ENCODE data around the gene HMCES.

- TF ChIP-seq ARNTL (CRISPR knock-in tag; IDR thresholded peaks at IDR 0.05; ENCODE audit: borderline replicate concordance, low read depth): no peak
- no peak for TF ChIP-seq PATZ1 (CRISPR knock-in tag; IDR thresholded peaks at IDR 0.05; ENCODE audit: borderline replicate concordance)
- no peak for TF ChIP-seq ZNF70 (CRISPR knock-in tag; IDR thresholded peaks at IDR 0.05)
- TF ChIP-seq ZFP30 (CRISPR knock-in tag; IDR thresholded peaks at IDR 0.05): no peak
- TF ChIP-seq RARB (CRISPR knock-in tag; IDR thresholded peaks at IDR 0.05): no peak
- TF ChIP-seq TSHZ2 (CRISPR knock-in tag; IDR thresholded peaks at IDR 0.05): no peak
- TF ChIP-seq SNAI2 (CRISPR knock-in tag; IDR thresholded peaks at IDR 0.05): no peak
- no peak for TF ChIP-seq ZFP3 (CRISPR knock-in tag; IDR thresholded peaks at IDR 0.05)
- no peak for TF ChIP-seq BACH2 (CRISPR knock-in tag; IDR thresholded peaks at IDR 0.05; ENCODE audit: borderline replicate concordance)
- no peak for TF ChIP-seq ESRRG (CRISPR knock-in tag; IDR thresholded peaks at IDR 0.05)
- TF ChIP-seq TCF4 (CRISPR knock-in tag; IDR thresholded peaks at IDR 0.05; ENCODE audit: borderline replicate concordance): no peak
- TF ChIP-seq GLIS3 (CRISPR knock-in tag; IDR thresholded peaks at IDR 0.05): no peak
Measured at GRCh38 chr3:129324855-129325254, 46.2 kb downstream of the HMCES start.

Data from SK-N-SH treated with all-trans-retinoic acid at 6 μM for 48 hours (cell line).